K562 (cell line): Measurements from ENCODE around the gene PA2G4.

Experiments
- ARID3A ChIP-seq: IDR thresholded peaks from 2 replicates; pipeline ENCODE4 v1.6.1; 2012; ENCODE audit warnings: low read depth, low read length, improper control_type of control experiment, borderline replicate concordance
- EZH2 ChIP-seq: IDR thresholded peaks from 2 replicates; pipeline ENCODE4 v1.6.1; 2012; ENCODE audit warnings: low read depth, mild to moderate bottlenecking, inconsistent platforms, low read length, borderline replicate concordance
- PML ChIP-seq: IDR thresholded peaks from 2 replicates; pipeline ENCODE4 v1.6.1; 2012; ENCODE audit warnings: low read length, inconsistent platforms
- POLR2G ChIP-seq: fragments of 200-400 bp; formaldehyde crosslinking; IDR thresholded peaks from 2 replicates; pipeline ENCODE4 v1.6.1; 2017; ENCODE audit warnings: low read depth, mild to moderate bottlenecking, antibody characterized with exemption, low read length, moderate library complexity
- RAD51 ChIP-seq: fragments of 450-650 bp; IDR thresholded peaks from 2 replicates; pipeline ENCODE4 v1.7.1; 2016; ENCODE audit warnings: low read depth, mild to moderate bottlenecking, borderline replicate concordance
- SFPQ ChIP-seq: fragments of 200-400 bp; formaldehyde crosslinking; IDR thresholded peaks from 2 replicates; pipeline ENCODE4 v1.6.1; 2017; ENCODE audit warnings: mild to moderate bottlenecking, low read depth, low read length, moderate library complexity
- ZC3H4 ChIP-seq: sonication (generic); formaldehyde crosslinking; IDR thresholded peaks from 2 replicates; pipeline ENCODE4 v1.9.0; 2021; ENCODE audit warnings: missing genetic modification reagents, borderline replicate concordance

- TF ChIP-seq ZC3H4 (CRISPR knock-in tag) (peak; percentile 9; the same call in 1 of the 2 replicates), SFPQ (no peak), PML (no peak; the same call in 1 of the 2 replicates), RAD51 (no peak), ARID3A (no peak), POLR2G (peak; percentile 47; the same call in 1 of the 2 replicates), EZH2 (no peak)
Measured at GRCh38 chr12:56160193-56160763, 55.9 kb downstream of the PA2G4 start.
